Mesenchymal stem cell (in vitro differentiated cells and primary cell): ENCODE results near the gene LAMC3.
"Not testable (repeated sequence)": the region's sequence is repeated elsewhere in the genome, so short reads cannot be mapped to it uniquely, and the experiment has no call there.

Experiments
- DNase-seq: peaks from one replicate; pipeline ENCODE4 v3.0.0-alpha.2; 2013
- H2AFZ ChIP-seq: one replicate; pipeline ENCODE4 v1.6.1; 2013; ENCODE audit warnings: low read depth, mild to moderate bottlenecking, control low read depth, inconsistent platforms, low read length, moderate library complexity
- H2AK5ac ChIP-seq: 2 replicates; pipeline ENCODE4 v1.6.1; 2013; ENCODE audit warnings: low read length, moderate library complexity, mild to moderate bottlenecking, inconsistent platforms; ENCODE audit not compliant: severe bottlenecking
- H2BK120ac ChIP-seq: one replicate; pipeline ENCODE4 v1.6.1; 2013; ENCODE audit warnings: low read depth, mild to moderate bottlenecking, inconsistent platforms, low read length, moderate library complexity
- H2BK12ac ChIP-seq, 2 experiments: one replicate each; pipeline ENCODE4 v1.6.1; 2013; ENCODE audit warnings: inconsistent platforms in 2 of 2, low read length in 2 of 2, mild to moderate bottlenecking in 2 of 2, moderate library complexity in 2 of 2, control low read depth in 1 of 2
- H2BK15ac ChIP-seq: one replicate; pipeline ENCODE4 v1.6.1; 2013; ENCODE audit warnings: mild to moderate bottlenecking, low read depth, inconsistent platforms; ENCODE audit not compliant: poor library complexity, severe bottlenecking
- H2BK5ac ChIP-seq: 2 replicates; pipeline ENCODE4 v1.6.1; 2013; ENCODE audit warnings: low read depth, mild to moderate bottlenecking, low read length, control low read depth, inconsistent platforms; ENCODE audit not compliant: poor library complexity, severe bottlenecking
- H3K14ac ChIP-seq, 2 experiments: one replicate each; pipeline ENCODE4 v1.6.1; 2013; ENCODE audit warnings: inconsistent platforms in 2 of 2, low read length in 2 of 2, control low read depth in 1 of 2, mild to moderate bottlenecking in 1 of 2, moderate library complexity in 1 of 2
- H3K18ac ChIP-seq, 2 experiments: one replicate each; pipeline ENCODE4 v1.6.1; 2013; ENCODE audit warnings: inconsistent platforms in 2 of 2, low read length in 2 of 2, control low read depth in 1 of 2, low read depth in 1 of 2, mild to moderate bottlenecking in 1 of 2
- H3K23ac ChIP-seq, 2 experiments: one replicate each; pipeline ENCODE4 v1.6.1; 2013; ENCODE audit warnings: inconsistent platforms in 2 of 2, low read length in 2 of 2, mild to moderate bottlenecking in 2 of 2, moderate library complexity in 2 of 2, control low read depth in 1 of 2
- H3K27ac ChIP-seq: 2 replicates; pipeline ENCODE4 v1.5.1; 2013; ENCODE audit warnings: mild to moderate bottlenecking, moderate library complexity, low read length, control low read depth, inconsistent platforms; ENCODE audit not compliant: poor library complexity, severe bottlenecking
- H3K27me3 ChIP-seq, 2 experiments: 2 replicates each; pipeline versions ENCODE4 v1.6.1 to v1.7.0; 2013; ENCODE audit warnings: low read length in 2 of 2, mild to moderate bottlenecking in 2 of 2, moderate library complexity in 2 of 2, control low read depth in 1 of 2, inconsistent platforms in 1 of 2; ENCODE audit not compliant: control insufficient read depth in 1 of 2, insufficient read depth in 1 of 2
- H3K36me3 ChIP-seq, 2 experiments: 2 replicates each; pipeline versions ENCODE4 v1.6.1 to v1.7.0; 2013; ENCODE audit warnings: low read length in 2 of 2, control low read depth in 1 of 2, inconsistent platforms in 1 of 2, low read depth in 1 of 2, mild to moderate bottlenecking in 1 of 2; ENCODE audit not compliant: insufficient read depth in 2 of 2, control insufficient read depth in 1 of 2
- H3K4ac ChIP-seq, 2 experiments: one replicate each; pipeline ENCODE4 v1.6.1; 2013; ENCODE audit warnings: inconsistent platforms in 2 of 2, low read length in 2 of 2, mild to moderate bottlenecking in 2 of 2, moderate library complexity in 2 of 2, control low read depth in 1 of 2, low read depth in 1 of 2
- H3K4me1 ChIP-seq: 2 replicates; pipeline ENCODE4 v1.6.1; 2013; ENCODE audit warnings: low read depth, low read length, control low read depth; ENCODE audit not compliant: control insufficient read depth, insufficient read depth
- H3K4me2 ChIP-seq: 2 replicates; pipeline ENCODE4 v1.6.1; 2013; ENCODE audit warnings: low read length, mild to moderate bottlenecking, inconsistent platforms; ENCODE audit not compliant: poor library complexity, severe bottlenecking
- H3K4me3 ChIP-seq, 2 experiments: 2 replicates each; pipeline versions ENCODE4 v1.5.1 to v1.7.0; 2013; ENCODE audit warnings: low read length in 2 of 2, mild to moderate bottlenecking in 2 of 2, control low read depth in 1 of 2, low read depth in 1 of 2; ENCODE audit not compliant: insufficient read depth in 1 of 2
- H3K79me1 ChIP-seq: replicated peaks from 2 replicates; pipeline ENCODE4 v1.6.1; 2013; ENCODE audit warnings: mild to moderate bottlenecking, control low read depth, low read length, inconsistent platforms; ENCODE audit not compliant: poor library complexity, severe bottlenecking
- H3K9ac ChIP-seq: 2 replicates; pipeline ENCODE4 v1.7.0; 2013; ENCODE audit warnings: mild to moderate bottlenecking, low read length, moderate library complexity
- H3K9me3 ChIP-seq: 2 replicates; pipeline ENCODE4 v1.7.0; 2013; ENCODE audit warnings: mild to moderate bottlenecking, low read length; ENCODE audit not compliant: control insufficient read depth
- H4K8ac ChIP-seq: one replicate; pipeline ENCODE4 v1.6.1; 2013; ENCODE audit warnings: inconsistent platforms, mild to moderate bottlenecking, low read length, moderate library complexity
- H4K91ac ChIP-seq: one replicate; pipeline ENCODE4 v1.6.1; 2013; ENCODE audit warnings: mild to moderate bottlenecking, low read length, inconsistent platforms
- WGBS: methylation state at CpG from one replicate; pipeline ENCODE4 v1.1.7; 2013; ENCODE audit warnings: mixed read lengths; 5-methylcytosine and 5-hydroxymethylcytosine counted together

Gene LAMC3

DNA sequence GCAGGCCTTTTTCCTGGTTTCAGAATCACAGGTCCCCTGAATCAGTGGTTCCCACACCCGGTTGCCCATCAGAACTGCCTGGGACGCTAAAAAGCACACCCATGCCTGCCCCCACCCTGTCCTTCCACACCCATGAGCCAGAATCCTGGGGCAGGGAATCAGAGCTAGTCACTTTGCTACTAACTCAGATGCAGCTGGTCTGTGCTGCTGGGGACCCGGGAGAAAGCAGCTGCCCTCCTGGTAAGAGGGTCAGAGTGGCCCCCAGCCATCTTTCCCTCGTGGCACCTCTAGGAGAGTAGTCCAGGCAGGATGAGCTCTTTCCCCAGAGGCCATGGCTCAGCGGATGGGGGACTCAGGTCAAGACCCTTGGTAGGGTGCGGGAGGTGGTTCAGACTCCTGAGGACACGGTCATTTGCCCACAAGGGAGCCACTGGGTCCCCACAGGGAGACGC, 105.1 kb downstream of the LAMC3 start:
- peaks cover 0 to 37% of the 10 kb centered on the region in 2 experiments for H3K36me3 ChIP-seq
- H2AFZ ChIP-seq = no peak overlapping the region
- no peak overlapping the region for H3K23ac ChIP-seq
- no peak overlapping the region for H3K18ac ChIP-seq
- no peak overlapping the region for H4K8ac ChIP-seq
- 86% methylated on average over 8 of the region's 8 CpGs for WGBS
- peak overlapping the region; percentile 84 for H2AK5ac ChIP-seq
- H2BK15ac ChIP-seq = no peak overlapping the region
- H2BK12ac ChIP-seq = no peak overlapping the region
- H3K14ac ChIP-seq = no peak overlapping the region
- H3K4me1 ChIP-seq = peaks cover 37% of the 10 kb centered on the region
- H3K4ac ChIP-seq = no peak overlapping the region
- H3K79me1 ChIP-seq = peaks cover 23% of the 10 kb centered on the region
- H3K4me2 ChIP-seq = peak overlapping the region; percentile 62
- H4K91ac ChIP-seq = no peak overlapping the region
- no peak overlapping the region for H3K9ac ChIP-seq
- DNase-seq = no peak
- no peak overlapping the region for H2BK5ac ChIP-seq
- H2BK120ac ChIP-seq = no peak overlapping the region
- H3K9me3 ChIP-seq = no peaks in the 10 kb centered on the region
- peak overlapping the region; percentile 41 for H3K27ac ChIP-seq
- no peak overlapping the region for H3K4me3 ChIP-seq
- H3K27me3 ChIP-seq = peaks cover 0 to 19% of the 10 kb centered on the region in 2 experiments

DNA sequence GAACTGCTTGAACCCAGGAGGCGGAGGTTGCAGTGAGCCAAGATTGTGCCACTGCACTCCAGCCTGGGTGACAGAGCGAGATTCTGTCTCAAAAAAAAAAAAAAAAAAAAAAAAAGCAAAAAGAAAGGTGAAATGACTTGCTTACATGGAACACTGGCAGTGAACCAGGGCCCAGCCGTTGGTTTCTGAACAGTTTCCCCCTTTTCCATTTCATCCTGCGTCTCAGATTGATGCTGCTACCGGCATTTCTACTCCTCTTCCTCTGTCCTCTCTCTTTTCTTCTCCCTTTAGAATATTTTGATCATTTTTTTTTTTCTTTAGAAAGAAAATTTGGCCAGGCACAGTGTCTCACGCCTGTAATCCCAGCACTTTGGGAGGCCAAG, 106.4 kb downstream of the LAMC3 start:
- not testable (repeated sequence) for H3K23ac ChIP-seq, H2AK5ac ChIP-seq, H4K8ac ChIP-seq, H3K18ac ChIP-seq, H3K27ac ChIP-seq, H4K91ac ChIP-seq, DNase-seq, H2BK12ac ChIP-seq, H2AFZ ChIP-seq, H3K9ac ChIP-seq, H3K9me3 ChIP-seq, H3K4me2 ChIP-seq, H2BK120ac ChIP-seq, H3K4ac ChIP-seq, H3K4me3 ChIP-seq, H2BK5ac ChIP-seq, H3K14ac ChIP-seq, H2BK15ac ChIP-seq
- 92% methylated on average over 3 of the region's 6 CpGs for WGBS
- Histone ChIP-seq H3K4me1 (peaks cover 41% of the 10 kb centered on the region), H3K36me3 (peaks cover 0 to 49% of the 10 kb centered on the region in 2 experiments), H3K27me3 (peaks cover 0 to 22% of the 10 kb centered on the region in 2 experiments), H3K79me1 (peaks cover 30% of the 10 kb centered on the region)

DNA sequence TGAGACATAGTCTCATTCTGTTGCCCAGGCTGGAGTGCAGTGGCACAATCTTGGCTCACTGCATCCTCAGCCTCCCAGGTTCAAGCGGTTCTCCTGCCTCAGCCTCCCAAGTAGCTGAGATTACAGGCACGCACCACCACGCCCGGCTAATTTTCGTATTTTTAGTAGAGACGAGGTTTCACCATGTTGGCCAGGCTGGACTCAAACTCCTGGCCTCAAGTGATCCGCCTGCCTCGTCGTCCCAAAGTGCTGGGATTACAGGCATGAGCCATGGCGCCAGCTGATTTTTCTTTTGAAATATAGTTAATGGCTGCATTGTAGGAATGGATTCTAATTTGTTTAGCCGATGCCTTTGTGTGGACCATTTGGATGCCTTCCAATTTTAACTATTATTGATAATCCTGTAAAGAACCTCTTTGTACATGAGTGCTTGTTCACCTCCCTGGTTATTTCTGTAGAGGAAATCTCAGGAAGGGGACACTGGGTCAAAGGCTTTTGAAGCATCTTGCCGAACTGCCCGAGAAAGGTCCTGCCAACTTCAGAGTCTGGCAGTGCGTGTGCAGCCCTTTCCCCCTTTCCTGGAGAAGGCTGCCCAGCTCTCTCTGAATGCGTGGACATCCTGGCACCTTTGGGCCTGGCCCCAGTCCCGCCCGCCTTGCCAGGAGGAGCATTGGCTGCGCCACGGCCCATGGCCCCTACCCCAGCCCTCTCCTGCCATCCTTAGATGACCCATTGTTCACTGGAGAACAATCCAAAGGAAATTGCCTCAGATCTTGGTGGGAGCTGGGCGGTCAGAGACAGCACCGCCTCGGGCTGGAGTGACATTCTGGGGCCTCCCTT, 107.5 kb downstream of the LAMC3 start:
- Histone ChIP-seq H2BK15ac (no peak overlapping the region), H4K91ac (no peak overlapping the region), H3K4me1 (peaks cover 47% of the 10 kb centered on the region), H3K23ac (no peak overlapping the region), H3K18ac (no peak overlapping the region), H2AK5ac (no peak overlapping the region), H3K14ac (no peak overlapping the region), H3K27ac (no peak overlapping the region), H2BK5ac (no peak overlapping the region), H3K36me3 (peaks cover 0 to 60% of the 10 kb centered on the region in 2 experiments), H3K9ac (no peak overlapping the region), H3K79me1 (peaks cover 35% of the 10 kb centered on the region), H4K8ac (no peak overlapping the region), H2BK120ac (no peak overlapping the region), H2BK12ac (no peak overlapping the region), H3K4me2 (no peak overlapping the region), H3K9me3 (no peaks in the 10 kb centered on the region), H3K27me3 (peaks cover 0 to 20% of the 10 kb centered on the region in 2 experiments), H3K4me3 (no peak overlapping the region), H3K4ac (no peak overlapping the region), H2AFZ (no peak overlapping the region)
- WGBS = 90% methylated on average over 21 of the region's 22 CpGs
- DNase-seq = no peak

DNA sequence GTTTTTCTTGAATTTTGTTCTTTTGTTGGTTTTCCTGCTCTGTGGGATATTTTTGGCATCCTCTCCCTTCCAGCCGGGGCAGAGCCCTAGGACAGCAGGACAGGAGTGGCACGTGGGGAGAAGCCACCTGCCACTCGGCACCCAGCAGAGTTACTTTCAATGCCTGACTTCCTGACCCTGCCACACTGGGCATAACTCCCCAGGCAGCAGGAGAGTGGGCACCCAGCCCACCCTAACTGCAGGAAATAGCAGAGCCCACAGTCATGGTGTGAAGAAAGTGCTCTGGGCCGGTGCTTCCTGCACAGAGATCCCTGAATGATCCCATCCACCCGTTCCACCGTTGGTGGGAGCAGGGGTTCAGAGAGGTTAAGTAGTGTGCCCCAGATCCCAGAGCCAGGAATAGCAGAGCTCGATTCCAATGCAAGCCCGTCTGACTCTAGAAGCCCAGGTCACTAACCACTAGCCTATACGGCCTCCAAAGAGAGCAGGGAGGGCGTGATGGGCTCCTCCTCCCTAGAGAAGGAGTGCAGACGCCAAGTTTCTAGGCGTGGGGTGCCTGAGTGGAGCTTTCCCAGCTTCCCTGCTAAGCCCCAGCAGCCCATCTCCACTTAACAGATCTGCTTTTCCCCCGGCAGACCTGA, 108.3 kb downstream of the LAMC3 start:
- Histone ChIP-seq H3K9ac (no peak overlapping the region), H3K4me1 (peaks cover 50% of the 10 kb centered on the region), H3K4ac (no peak overlapping the region), H3K9me3 (no peaks in the 10 kb centered on the region), H4K8ac (no peak overlapping the region), H2AK5ac (peak overlapping the region; percentile 43), H3K36me3 (peaks cover 0 to 63% of the 10 kb centered on the region in 2 experiments), H4K91ac (no peak overlapping the region), H3K4me3 (no peak overlapping the region), H2BK5ac (no peak overlapping the region), H3K18ac (no peak overlapping the region), H2AFZ (no peak overlapping the region), H3K4me2 (no peak overlapping the region), H3K27ac (no peak overlapping the region), H3K27me3 (peaks cover 0 to 17% of the 10 kb centered on the region in 2 experiments), H3K79me1 (peaks cover 35% of the 10 kb centered on the region), H2BK15ac (no peak overlapping the region), H3K23ac (no peak overlapping the region), H2BK12ac (no peak overlapping the region), H2BK120ac (no peak overlapping the region), H3K14ac (no peak overlapping the region)
- 77% methylated on average over 13 of the region's 13 CpGs for WGBS
- DNase-seq = no peak
